T follicular helper cell (primary cell): ENCODE data around the gene FUT4.
"Not testable (repeated sequence)": the region's sequence is repeated elsewhere in the genome, so short reads cannot be mapped to it uniquely, and the experiment has no call there.

ENCODE experiments used
- DNase-seq: peaks from one replicate; pipeline ENCODE4 v3.0.0-alpha.2; 2020; ENCODE audit warnings: low read depth

The FUT4 gene

DNA sequence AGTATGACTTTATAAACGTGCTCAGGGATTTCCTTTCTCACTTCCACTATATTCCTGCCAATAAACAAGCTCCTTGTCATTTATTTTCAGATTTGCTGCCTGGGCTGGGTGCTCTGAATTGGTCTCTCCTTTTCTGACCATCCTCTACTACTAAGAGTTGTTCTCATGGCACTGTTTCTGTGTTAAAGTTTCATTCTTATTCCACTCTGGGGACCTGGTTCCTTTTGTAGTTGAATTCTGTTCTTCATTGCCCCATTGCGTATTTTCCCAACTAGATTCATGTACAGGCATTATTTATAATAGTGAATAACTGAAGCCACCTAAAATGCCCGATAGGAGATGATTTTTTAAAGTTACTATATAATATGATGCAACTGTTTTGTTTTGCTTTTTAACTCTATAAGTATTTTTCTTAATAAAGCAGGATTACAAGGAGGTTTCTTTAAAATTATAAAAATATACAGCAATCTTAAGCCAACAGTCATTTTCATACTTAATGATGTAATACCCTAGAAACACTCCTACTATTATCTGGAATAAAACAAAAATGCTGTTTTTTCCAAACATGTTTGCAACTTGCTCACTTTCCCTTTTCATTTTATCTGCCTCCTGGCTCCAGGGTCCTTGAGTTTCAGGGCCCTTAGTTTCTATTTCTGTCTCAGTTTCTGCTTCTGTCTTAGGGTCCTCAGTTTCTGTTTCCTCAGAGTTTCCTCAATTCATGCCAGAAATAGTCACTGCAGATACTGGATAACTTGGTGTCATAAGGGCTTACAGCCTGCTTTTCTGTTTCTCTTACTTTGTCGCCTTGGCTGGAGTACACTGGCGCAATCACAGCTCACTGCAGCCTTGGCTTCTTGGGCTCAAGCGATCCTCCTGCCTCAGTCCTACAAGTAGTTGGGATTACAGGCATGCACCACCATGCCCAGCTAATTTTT lies 9.8 kb upstream of the FUT4 start:
- DNase-seq, result no peak

DNA sequence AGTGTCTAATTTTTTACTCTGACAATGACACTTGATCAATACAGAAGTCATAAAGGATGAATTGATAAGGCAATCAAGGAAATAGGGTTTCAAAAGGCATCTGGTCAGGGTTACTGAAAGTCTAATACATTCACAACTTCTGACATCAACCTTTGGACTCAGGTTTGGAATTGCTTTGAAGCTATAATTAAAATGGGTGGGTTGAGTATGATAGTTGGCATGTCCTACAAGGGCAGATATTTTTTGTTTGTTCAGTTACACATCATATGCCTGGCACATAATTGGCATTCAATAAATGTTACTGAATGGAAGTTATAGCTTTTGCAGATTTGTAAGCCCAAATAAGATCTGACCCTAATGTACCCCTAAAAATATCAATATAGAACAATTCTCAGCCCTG lies 7.3 kb upstream of the FUT4 start:
- DNase-seq, result no peak

DNA sequence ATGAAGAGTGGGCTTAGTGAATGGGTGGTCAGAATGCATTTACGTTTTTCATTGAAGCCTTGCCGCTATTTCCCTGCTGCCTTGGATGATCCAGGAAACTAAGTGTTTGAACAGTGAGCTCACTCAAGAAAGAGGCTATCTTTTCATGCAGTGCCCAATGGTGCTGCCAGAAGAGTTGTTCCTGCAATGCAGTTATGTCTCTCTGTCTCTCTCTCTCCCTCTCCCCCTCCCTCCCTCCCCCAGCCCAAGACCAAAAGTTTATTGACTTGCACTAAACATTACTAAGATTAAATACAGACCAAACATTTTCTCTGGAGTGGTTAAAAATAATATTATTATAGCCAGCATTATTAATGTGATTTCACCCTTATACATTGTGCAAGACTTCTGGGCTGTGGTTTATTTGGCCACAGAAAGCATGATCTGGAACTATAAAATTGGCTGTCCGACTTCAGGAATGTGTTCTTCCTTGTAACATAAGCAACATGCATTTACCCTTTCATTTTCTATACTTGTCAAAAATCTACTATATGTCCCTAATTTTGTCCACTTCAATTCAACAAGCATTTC lies 6.6 kb upstream of the FUT4 start:
- no peak for DNase-seq

DNA sequence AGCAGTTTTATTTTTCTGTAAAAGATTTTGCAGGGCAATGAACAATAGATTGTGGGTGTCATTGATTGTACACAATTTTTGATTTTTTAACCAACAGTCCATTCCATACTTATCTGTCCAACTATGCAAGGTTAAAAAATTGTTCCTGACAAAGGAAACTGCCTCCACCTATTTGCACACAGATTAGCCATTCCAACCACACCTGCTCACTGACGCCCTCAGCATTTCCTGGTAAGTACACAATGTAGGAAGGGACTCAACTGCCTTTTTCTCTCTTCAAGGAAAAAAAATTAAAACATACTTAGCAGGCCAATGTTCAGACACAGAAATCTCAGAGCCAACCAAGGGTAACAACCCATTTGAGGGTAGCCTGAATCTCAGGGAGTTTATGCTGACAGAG lies 4.3 kb upstream of the FUT4 start:
- DNase-seq, result no peak

DNA sequence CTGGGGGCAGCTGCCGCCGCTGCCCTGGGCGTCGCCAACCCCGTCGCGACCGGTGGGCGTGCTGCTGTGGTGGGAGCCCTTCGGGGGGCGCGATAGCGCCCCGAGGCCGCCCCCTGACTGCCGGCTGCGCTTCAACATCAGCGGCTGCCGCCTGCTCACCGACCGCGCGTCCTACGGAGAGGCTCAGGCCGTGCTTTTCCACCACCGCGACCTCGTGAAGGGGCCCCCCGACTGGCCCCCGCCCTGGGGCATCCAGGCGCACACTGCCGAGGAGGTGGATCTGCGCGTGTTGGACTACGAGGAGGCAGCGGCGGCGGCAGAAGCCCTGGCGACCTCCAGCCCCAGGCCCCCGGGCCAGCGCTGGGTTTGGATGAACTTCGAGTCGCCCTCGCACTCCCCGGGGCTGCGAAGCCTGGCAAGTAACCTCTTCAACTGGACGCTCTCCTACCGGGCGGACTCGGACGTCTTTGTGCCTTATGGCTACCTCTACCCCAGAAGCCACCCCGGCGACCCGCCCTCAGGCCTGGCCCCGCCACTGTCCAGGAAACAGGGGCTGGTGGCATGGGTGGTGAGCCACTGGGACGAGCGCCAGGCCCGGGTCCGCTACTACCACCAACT lies 1.0 kb downstream of the FUT4 start:
- no peak for DNase-seq

DNA sequence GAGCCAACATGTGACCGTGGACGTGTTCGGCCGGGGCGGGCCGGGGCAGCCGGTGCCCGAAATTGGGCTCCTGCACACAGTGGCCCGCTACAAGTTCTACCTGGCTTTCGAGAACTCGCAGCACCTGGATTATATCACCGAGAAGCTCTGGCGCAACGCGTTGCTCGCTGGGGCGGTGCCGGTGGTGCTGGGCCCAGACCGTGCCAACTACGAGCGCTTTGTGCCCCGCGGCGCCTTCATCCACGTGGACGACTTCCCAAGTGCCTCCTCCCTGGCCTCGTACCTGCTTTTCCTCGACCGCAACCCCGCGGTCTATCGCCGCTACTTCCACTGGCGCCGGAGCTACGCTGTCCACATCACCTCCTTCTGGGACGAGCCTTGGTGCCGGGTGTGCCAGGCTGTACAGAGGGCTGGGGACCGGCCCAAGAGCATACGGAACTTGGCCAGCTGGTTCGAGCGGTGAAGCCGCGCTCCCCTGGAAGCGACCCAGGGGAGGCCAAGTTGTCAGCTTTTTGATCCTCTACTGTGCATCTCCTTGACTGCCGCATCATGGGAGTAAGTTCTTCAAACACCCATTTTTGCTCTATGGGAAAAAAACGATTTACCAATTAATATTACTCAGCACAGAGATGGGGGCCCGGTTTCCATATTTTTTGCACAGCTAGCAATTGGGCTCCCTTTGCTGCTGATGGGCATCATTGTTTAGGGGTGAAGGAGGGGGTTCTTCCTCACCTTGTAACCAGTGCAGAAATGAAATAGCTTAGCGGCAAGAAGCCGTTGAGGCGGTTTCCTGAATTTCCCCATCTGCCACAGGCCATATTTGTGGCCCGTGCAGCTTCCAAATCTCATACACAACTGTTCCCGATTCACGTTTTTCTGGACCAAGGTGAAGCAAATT lies 1.8 kb downstream of the FUT4 start:
- DNase-seq, result no peak

DNA sequence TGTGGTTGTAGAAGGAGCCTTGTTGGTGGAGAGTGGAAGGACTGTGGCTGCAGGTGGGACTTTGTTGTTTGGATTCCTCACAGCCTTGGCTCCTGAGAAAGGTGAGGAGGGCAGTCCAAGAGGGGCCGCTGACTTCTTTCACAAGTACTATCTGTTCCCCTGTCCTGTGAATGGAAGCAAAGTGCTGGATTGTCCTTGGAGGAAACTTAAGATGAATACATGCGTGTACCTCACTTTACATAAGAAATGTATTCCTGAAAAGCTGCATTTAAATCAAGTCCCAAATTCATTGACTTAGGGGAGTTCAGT lies 2.4 kb downstream of the FUT4 start:
- DNase-seq, result no peak

DNA sequence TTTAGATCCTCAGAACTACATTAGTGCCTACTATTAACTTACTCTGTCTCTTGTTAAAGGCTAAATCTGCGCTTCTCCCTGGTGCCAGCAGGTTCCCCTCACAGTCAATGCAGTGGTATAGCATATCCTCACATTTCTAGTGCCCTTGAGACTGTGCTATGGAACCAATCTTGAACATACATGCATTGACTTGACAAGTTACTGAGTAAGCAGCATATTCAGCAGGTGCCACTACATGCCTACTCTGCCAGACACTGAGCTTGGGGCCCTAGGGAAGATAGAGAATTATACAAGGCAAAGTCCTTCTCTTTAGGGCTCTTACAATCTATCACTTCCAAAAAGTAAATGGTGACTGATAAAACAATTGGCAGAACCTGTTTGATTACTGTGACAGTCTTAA lies 3.2 kb downstream of the FUT4 start:
- DNase-seq, result no peak

DNA sequence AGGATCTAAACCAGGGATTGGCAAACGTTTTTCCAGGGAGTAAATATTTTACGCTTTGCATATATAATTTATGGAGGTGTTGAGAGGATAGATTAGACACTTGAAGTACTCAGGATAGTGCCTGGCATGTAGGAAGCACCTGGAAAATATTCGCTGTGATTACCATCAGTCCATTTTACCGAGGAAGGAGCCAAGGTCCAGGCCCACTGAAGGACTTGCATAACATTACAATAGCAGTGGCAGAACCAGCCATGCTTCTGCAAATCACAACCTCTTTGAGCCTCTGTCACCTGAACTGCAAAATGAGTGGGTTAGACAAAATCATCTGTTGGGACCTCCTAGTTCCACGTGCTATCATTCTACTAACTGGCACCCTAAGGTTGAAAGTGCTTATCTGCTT lies 5.4 kb downstream of the FUT4 start:
- DNase-seq, result no peak

DNA sequence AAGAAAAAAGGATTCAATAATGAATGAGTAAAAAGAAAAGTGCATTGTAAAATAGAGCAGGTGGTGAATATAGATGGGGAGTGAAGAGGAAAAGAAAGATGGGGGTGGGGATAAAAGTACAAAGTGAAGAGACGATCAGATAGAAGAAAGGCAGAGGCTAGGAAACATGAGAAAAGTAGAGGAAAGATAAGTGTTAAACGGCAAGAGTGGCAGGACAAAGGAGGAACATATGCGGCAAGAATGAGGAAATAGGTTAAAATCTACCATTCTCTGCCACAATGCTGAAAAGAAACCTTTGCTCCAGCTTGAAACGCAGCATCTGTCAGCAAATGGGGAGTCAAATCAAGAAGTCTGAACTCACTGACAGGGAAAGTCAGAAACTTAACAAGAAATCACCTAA lies 6.8 kb downstream of the FUT4 start:
- DNase-seq, result no peak

DNA sequence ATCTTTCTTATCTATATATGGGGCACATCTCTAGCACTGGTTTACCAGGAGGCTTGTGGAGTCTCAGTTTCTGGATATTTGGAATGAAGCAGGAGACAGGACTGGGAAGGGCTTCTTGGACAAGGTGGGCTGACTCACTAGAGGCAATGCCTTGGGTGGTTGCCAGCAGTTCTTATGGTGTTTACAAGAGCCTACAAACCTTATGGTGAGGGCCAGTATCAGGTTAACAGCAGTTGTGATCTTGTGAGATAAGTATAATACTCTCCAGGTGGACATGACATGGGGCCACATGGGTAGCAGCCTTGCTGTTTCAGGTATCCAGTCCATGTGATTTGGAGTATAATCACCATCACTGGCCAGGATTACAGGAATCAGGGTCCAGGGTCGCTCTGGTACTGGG lies 10.2 kb downstream of the FUT4 start:
- DNase-seq, result no peak

DNA sequence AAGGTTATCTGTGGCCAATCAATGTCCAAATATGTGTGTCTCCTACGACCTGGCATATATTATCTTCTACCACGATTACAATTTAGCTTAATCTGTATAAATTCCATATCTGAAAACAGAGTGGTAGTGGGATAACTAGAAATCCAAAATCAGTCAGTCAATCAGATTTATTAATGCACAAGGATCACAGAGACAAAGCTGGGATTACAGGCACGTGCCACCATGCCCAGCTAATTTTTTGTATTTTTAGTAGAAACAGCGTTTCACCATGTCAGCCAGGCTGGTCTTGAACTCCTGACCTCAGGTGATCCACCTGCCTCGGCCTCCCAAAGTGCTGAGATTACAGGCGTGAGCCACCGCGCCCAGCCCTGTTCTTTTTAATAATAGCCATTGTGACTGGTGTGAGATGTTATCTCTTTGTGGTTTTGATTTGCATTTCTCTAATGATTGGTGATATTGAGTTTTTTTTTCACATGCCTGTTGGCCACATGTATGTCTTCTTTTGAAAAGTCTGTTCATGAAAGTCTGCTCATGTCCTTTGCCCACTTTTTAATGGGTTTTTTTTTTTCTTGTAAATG lies 12.1 kb downstream of the FUT4 start:
- not testable (repeated sequence) for DNase-seq

DNA sequence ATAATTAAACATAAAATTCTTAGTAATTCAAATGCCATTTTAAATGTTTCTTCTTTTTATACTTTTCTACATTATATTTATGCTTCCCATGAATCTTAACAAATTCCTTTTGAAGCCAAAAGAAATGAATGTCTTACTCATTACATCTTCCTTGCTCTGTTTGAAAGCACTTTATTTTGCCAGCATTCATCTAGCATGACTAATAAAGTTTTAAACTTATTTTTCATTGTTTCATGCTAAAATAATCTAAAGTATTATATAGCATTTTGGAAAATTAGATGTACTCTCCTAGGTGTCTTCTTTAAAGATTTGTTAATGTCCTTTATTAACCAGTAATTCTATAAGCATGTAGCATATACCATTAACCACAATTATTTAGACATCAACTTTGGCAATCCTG lies 13.7 kb downstream of the FUT4 start:
- no peak for DNase-seq

DNA sequence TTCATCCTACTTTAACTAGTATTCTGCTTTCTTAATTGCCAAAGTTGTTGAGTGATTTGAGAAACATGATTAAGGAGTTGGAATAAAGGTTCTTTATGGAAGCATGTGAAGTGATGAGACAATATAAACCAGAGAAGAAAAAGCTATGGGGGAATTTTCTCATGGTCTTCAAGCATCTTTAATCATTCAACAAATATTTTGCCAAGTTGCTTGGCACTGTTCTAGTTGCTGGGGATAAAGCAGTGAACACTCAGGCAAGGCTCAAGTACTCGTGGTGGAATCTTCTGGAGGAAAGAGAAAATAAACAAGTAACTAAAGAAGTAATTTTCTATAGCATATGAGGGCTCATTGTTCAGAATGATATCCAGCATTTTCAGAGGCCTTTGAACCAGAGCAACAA lies 14.3 kb downstream of the FUT4 start:
- no peak for DNase-seq

DNA sequence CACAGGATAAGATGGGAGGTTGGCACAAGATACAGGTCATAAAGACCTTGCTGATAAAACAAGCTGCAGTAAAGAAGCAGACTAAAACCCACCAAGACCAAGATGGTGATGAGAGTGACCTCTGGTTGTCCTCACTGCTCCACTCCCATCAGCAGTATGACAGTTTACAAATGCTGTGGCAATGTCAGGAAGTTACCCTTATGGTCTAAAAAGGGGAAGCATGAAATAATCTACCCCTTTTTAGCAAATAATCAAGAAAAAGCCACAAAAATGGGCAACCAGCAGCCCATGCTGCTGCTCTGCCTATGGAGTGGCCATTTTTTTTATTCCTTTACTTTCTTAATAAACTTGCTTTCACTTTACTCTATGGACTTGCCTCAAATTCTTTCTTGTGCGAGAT lies 14.7 kb downstream of the FUT4 start:
- no peak for DNase-seq

DNA sequence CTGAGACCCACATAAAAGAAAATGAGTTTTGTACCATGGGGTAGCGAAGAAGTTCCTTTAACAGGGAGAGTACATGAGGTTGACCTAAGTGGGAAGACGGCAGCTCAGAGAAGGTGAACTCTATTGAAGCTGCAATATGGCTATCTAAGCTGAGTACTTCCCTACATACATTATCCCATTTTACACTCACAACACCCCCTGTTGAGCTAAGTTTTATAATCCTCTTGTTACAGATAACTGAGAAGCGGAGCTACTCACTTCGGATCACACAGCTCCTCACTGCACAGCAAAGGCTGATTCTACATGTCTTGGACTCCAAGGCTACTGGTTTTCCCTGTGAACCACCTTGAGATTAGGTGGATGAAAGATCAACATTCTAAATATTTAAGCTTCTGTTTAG lies 15.2 kb downstream of the FUT4 start:
- DNase-seq, result no peak

DNA sequence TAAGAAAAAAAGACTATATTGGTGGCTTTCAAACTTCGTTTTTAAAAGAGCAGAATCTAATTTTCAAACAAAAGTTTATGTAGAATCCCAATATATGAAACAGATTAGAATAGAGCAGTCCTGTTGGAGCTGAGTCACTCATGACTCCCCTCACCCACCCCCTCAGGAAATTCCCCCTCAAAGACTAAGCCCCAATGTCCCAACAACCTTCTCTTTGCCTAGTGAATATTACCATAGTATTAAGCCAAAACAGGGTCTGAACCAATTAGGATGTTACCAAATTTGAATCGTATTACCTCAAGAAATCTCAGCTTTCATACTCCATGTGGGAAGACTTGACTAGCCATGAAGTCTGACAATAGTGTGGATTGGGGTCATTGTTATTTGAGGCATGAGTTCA lies 15.6 kb downstream of the FUT4 start:
- no peak for DNase-seq

DNA sequence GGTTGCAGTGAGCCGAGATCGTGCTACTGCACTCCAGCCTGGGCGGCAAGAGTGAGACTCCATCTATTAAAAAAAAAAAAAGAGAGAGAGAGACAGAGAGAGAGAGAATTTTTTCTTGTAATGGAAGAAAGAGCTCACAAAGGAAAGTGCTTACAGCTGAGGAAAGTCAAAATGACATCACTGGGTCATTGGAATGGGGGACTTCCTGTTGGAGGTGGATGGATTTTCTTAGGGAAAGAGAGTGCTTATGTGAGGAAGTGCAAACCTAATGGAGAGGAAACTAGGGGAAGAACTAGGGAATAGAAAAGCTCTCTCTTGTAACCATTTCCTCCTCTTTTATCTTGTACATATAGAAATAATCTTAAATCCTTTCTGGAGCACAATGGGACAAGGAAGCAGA lies 17.1 kb downstream of the FUT4 start:
- no peak for DNase-seq

DNA sequence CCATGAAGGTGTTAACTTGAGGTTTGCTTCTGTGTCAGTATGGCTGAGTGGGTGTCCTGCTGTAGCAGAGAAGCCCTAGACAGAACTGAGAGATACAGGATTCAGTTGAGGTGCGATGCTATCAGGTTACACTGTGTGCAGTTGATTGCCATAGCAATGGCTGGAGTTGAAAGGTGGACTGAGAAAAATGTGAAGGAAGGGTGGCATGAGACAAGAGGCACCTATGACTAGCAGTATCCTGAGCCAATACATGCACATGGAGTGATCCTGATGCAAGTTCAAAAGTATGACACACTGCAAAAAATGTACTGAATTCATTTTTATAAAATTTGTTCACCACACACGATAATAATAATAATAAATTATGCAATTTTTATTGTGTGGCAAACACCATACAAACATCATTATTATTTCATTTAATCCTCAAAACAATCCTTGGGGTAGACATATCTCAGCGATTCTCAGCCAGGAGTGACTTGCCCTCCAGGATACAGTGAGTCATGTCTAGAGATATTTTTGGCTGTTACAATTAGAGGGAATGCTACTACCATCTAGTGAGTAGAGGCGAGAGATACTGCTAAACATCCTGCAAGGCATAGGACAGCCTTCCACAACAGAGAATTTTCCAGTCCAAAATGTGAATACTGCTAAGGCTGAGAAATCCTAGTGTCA lies 19.6 kb downstream of the FUT4 start:
- DNase-seq, result no peak

DNA sequence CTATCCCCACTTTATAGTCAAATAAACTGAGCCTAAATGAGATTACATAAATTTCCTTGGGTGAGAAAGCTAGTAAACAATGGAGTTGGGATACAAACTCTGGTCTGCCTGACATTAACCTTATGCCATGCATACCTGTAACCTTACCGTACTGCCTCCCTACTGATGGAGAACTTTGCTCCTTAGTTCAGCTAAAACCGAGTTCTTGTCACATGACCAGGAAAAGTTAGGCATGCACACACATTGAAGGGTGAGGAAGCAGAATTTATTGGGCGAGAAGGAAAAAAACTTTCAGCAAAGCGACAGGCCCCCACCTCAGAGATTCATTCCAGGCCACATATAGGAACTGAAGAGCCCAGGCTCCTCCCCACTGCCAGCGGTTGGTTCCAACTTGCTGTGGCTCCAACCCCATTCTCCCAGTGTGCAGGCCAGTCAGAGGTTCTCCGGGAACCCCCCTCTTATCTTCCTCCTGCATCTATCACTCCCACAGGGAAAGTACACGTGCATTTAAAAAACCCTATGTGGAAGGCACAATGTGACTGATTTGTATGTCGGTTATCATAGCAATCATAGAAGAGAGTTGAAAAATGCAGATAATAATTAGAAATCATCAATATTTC lies 20.2 kb downstream of the FUT4 start:
- no peak for DNase-seq

DNA sequence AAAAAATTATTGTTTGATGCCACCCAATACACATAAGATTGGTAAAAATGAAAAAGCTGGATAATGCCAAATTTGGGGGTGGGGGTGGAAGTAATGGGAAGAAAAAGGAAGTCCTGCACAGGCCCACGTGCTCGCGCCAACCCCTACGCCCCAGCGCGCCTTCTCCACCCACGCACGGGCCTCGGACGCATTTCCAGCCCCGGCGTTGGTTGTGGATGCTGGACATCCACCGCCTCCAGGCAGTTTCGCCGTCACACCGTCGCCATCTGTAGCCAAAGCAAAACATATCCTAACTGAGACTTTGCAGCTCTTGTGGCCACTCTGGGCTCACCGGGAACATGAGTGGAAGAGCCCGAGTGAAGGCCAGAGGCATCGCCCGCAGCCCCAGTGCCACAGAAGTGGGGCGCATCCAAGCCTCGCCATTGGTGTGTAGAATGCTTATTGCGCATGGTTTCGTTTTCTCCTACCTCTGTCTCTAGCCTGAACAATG lies 23.5 kb downstream of the FUT4 start, which contains the start of gene PIWIL4:
TSS of gene PIWIL4 (plus strand) at position 188 of the 490 bp plus-strand sequence. CDS start at position 339, 151 bp downstream.
- DNase-seq, result no peak
